Vagina (tissue), 2 donors: Measurements from ENCODE around the gene ZNF101.

ENCODE experiments used
- CTCF ChIP-seq, 3 experiments: fragments of 450-650 bp in 2 of 3; fragments of 200-600 bp in 1 of 3; sonication (generic) in 1 of 3; IDR thresholded peaks; one replicate each; pipeline ENCODE4 v1.5.1; 2017 to 2019; ENCODE audit warnings: antibody characterized with exemption in 3 of 3, mild to moderate bottlenecking in 2 of 3, moderate library complexity in 2 of 3
- POLR2AphosphoS5 ChIP-seq, 2 donors: sonication (generic); formaldehyde crosslinking; IDR thresholded peaks; one replicate each; pipeline ENCODE4 v1.9.0; 2017; ENCODE audit warnings: antibody characterized with exemption in 2 of 2, mild to moderate bottlenecking in 2 of 2, low read depth in 1 of 2; ENCODE audit not compliant: insufficient read depth in 1 of 2

GRCh38 chr19:19659646-19660245 lies 8.9 kb upstream of the ZNF101 start:
- TF ChIP-seq CTCF (IDR thresholded peaks at IDR 0.05) (no peak), POLR2AphosphoS5 (IDR thresholded peaks at IDR 0.05; ENCODE audit: insufficient read depth in 1 of 2, low read depth in 1 of 2) (no peak)
